CD4-positive, alpha-beta T cell (primary cell): ENCODE data around the gene AGXT2. TPM values are rescaled to one million over a fixed set of nuclear protein-coding genes. Genes with fewer than 3 reads are reported as not detected.
"Not testable (repeated sequence)": the region's sequence is repeated elsewhere in the genome, so short reads cannot be mapped to it uniquely, and the experiment has no call there.

ENCODE experiments used
- ATAC-seq: fragments of 200-7000 bp; cut with Tn5 transposase; one replicate; pipeline ENCODE4 v1.10.0; 2022; ENCODE audit warnings: mild to moderate bottlenecking; ENCODE audit not compliant: poor library complexity
- CTCF ChIA-PET: fragments of 350-600 bp; sonication (Branson Sonifier 250); formaldehyde crosslinking; loops from one replicate; lab custom pipeline; 2021; ENCODE audit warnings: antibody characterized with exemption, inconsistent platforms; lab: Charles Lee
- POLR2A ChIA-PET: fragments of 350-600 bp; sonication (Branson Sonifier 250); formaldehyde crosslinking; loops from one replicate; lab custom pipeline; 2021; ENCODE audit warnings: antibody characterized with exemption, inconsistent platforms; lab: Charles Lee
- DNase-seq, 14 experiments: peaks; one replicate each; pipeline ENCODE4 v3.0.0-alpha.2; 2013 to 2020; ENCODE audit warnings: mixed read lengths in 2 of 14
- H3K27ac ChIP-seq, 2 donors: one replicate each; pipeline versions ENCODE4 v1.5.1 to v1.7.0; 2013; ENCODE audit warnings: low read length in 2 of 2, low read depth in 1 of 2, mild to moderate bottlenecking in 1 of 2
- H3K27me3 ChIP-seq, 2 experiments: 1 replicate in 1 of 2; 2 replicates in 1 of 2; pipeline versions ENCODE4 v1.6.1 to v1.7.0; 2013; ENCODE audit warnings: low read length in 2 of 2, control low read depth in 1 of 2, mild to moderate bottlenecking in 1 of 2, moderate library complexity in 1 of 2; ENCODE audit not compliant: insufficient read depth in 2 of 2, control insufficient read depth in 1 of 2
- H3K36me3 ChIP-seq: one replicate; pipeline ENCODE4 v1.6.1; 2013; ENCODE audit warnings: low read length, control low read depth; ENCODE audit not compliant: insufficient read depth
- H3K4me1 ChIP-seq: one replicate; pipeline ENCODE4 v1.6.1; 2013; ENCODE audit warnings: low read length, control low read depth; ENCODE audit not compliant: insufficient read depth
- H3K4me3 ChIP-seq: one replicate; pipeline ENCODE4 v1.5.1; 2013; ENCODE audit warnings: mild to moderate bottlenecking, low read length, moderate library complexity
- H3K9me3 ChIP-seq, 2 experiments: 1 replicate in 1 of 2; 2 replicates in 1 of 2; pipeline versions ENCODE4 v1.6.1 to v1.7.0; 2013; ENCODE audit warnings: low read length in 2 of 2, mild to moderate bottlenecking in 2 of 2, control low read depth in 1 of 2, moderate library complexity in 1 of 2; ENCODE audit not compliant: control insufficient read depth in 1 of 2, insufficient read depth in 1 of 2
- H3K27ac Mint-ChIP-seq: one replicate; pipeline ENCODE4 v1.8.0; 2020; ENCODE audit warnings: mixed read lengths
- H3K27me3 Mint-ChIP-seq: one replicate; pipeline ENCODE4 v1.8.0; 2021; ENCODE audit warnings: mixed read lengths
- H3K36me3 Mint-ChIP-seq: one replicate; pipeline ENCODE4 v1.8.0; 2021; ENCODE audit warnings: low read depth, mixed read lengths
- H3K4me1 Mint-ChIP-seq: one replicate; pipeline ENCODE4 v1.8.0; 2021; ENCODE audit warnings: low read depth, mixed read lengths
- H3K4me3 Mint-ChIP-seq: one replicate; pipeline ENCODE4 v1.8.0; 2020; ENCODE audit warnings: mild to moderate bottlenecking, mixed read lengths
- H3K9me3 Mint-ChIP-seq: one replicate; pipeline ENCODE4 v1.8.0; 2020; ENCODE audit warnings: mixed read lengths
- intact Hi-C, 2 experiments: fragments of 100-400 bp; cut with DNase I in 1 of 2; cut with micrococcal nuclease in 1 of 2; formaldehyde crosslinking; loops; one replicate each; pipeline versions ENCODE4 v1.15.1 to v1.9.0; 2023 to 2025; cut with DNase I, micrococcal nuclease
- total RNA-seq, 174 experiments: library from RNA in 2 of 174; stranded (reverse) in 2 of 174; gene quantifications; one replicate each; pipeline ENCODE4 v1.2.3 and lab custom pipeline; 2021 to 2026
- TF ChIP-seq, protein P1 (sequence below): fragments of 200-600 bp; IDR thresholded peaks from one replicate; pipeline ENCODE4 v1.8.0; 2022; ENCODE audit warnings: antibody characterized with exemption, mild to moderate bottlenecking

AGXT2 gene
- total RNA-seq, 2 experiments from 2014 or later, result not detected

DNA sequence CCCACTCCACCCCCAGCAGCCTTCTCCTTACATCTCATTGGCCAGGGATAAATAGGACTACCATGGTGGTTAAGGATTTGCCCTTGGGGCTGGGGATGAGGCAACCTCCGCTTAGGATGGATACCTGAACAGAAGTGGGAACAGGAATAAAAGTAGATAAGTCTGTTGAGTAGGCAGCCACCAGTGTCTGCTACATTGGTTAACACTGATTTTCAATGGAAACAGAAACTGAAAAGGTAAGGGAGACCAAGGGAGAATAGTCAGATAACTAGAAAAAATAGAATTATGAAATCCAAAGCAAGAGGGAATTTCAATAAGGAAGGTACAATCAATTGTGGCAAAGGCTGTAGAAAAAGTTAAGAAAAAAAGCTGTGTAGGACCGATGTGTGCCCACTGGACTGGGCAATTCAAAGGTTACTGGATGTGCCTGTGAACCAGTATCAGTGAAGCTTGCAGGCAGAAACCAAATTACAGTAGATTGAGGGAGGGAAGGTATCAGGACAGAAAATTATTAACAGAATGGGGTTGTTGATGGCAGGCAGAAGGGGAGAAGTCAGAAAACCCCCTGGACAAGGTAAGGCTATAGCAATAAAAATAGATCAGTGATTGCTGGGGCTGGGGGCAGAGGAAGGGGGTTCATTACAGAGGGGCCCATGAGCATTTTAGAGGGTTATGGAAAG lies 69.7 kb downstream of the AGXT2 start:
- ChIA-PET POLR2A (no interaction called here), CTCF (interaction anchor here (0.6 kb wide), 1 partner anchor 1213 kb away, joined by 4 read pairs; no protein-coding TSS in a partner anchor)
- no peaks in the 10 kb centered on the region for H3K4me1 Mint-ChIP-seq
- ATAC-seq, result no peak
- TF ChIP-seq, protein P1, sequence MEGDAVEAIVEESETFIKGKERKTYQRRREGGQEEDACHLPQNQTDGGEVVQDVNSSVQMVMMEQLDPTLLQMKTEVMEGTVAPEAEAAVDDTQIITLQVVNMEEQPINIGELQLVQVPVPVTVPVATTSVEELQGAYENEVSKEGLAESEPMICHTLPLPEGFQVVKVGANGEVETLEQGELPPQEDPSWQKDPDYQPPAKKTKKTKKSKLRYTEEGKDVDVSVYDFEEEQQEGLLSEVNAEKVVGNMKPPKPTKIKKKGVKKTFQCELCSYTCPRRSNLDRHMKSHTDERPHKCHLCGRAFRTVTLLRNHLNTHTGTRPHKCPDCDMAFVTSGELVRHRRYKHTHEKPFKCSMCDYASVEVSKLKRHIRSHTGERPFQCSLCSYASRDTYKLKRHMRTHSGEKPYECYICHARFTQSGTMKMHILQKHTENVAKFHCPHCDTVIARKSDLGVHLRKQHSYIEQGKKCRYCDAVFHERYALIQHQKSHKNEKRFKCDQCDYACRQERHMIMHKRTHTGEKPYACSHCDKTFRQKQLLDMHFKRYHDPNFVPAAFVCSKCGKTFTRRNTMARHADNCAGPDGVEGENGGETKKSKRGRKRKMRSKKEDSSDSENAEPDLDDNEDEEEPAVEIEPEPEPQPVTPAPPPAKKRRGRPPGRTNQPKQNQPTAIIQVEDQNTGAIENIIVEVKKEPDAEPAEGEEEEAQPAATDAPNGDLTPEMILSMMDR, result no peak
- no peaks in the 10 kb centered on the region for H3K27me3 Mint-ChIP-seq
- H3K4me3 Mint-ChIP-seq, result no peak overlapping the region
- no peaks in the 10 kb centered on the region for H3K27me3 ChIP-seq
- no peak overlapping the region for H3K27ac ChIP-seq
- H3K4me1 ChIP-seq, result no peaks in the 10 kb centered on the region
- no peaks in the 10 kb centered on the region for H3K36me3 ChIP-seq
- H3K27ac Mint-ChIP-seq, result no peak overlapping the region
- H3K9me3 ChIP-seq, result peaks cover 0 to 4% of the 10 kb centered on the region in 2 experiments
- H3K4me3 ChIP-seq, result no peak overlapping the region
- intact Hi-C loops, result no loop called here
- DNase-seq, result no peak
- peaks cover 2% of the 10 kb centered on the region for H3K9me3 Mint-ChIP-seq
- H3K36me3 Mint-ChIP-seq, result no peaks in the 10 kb centered on the region

DNA sequence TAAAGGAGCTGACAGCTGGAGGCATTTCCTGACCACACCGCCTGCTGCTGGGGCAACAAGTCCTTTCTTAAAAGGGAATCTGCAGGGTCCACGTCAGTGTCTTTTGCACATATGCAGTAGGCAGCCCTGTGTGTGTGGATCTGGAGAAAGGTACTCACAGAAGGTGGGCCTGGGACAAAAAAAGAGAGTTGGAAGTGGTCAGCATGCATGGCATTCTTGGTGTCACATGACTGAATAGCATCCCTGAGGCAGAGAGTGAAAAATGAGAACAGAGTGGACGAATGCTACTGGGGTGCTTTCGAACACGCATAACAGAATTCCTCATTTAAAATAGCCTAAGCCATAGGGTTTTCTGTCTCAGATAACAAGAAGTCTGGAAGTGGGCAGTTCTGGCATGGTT lies 71.4 kb downstream of the AGXT2 start:
- DNase-seq (no peak), ATAC-seq (no peak)
- Histone ChIP-seq H3K36me3 (no peaks in the 10 kb centered on the region), H3K4me3 (no peak overlapping the region), H3K4me1 (no peaks in the 10 kb centered on the region), H3K27ac (no peak overlapping the region), H3K9me3 (peaks cover 0 to 3% of the 10 kb centered on the region in 2 experiments), H3K27me3 (no peaks in the 10 kb centered on the region)
- H3K27me3 Mint-ChIP-seq, result no peaks in the 10 kb centered on the region
- H3K9me3 Mint-ChIP-seq, result no peaks in the 10 kb centered on the region
- intact Hi-C loops, result no loop called here
- CTCF ChIA-PET, result no interaction called here
- TF ChIP-seq, protein P1, result no peak
- POLR2A ChIA-PET, result no interaction called here
- no peaks in the 10 kb centered on the region for H3K36me3 Mint-ChIP-seq
- H3K27ac Mint-ChIP-seq, result no peak overlapping the region
- no peak overlapping the region for H3K4me3 Mint-ChIP-seq
- H3K4me1 Mint-ChIP-seq, result no peaks in the 10 kb centered on the region

GRCh38 chr5:34971655-34972054 lies 76.1 kb downstream of the AGXT2 start:
- H3K27me3 ChIP-seq, H3K4me3 ChIP-seq, H3K9me3 Mint-ChIP-seq, intact Hi-C loops, H3K27me3 Mint-ChIP-seq, H3K4me1 Mint-ChIP-seq, CTCF ChIA-PET, H3K27ac Mint-ChIP-seq, ATAC-seq, H3K9me3 ChIP-seq, H3K4me1 ChIP-seq, H3K27ac ChIP-seq, POLR2A ChIA-PET, H3K36me3 Mint-ChIP-seq, H3K36me3 ChIP-seq, DNase-seq, H3K4me3 Mint-ChIP-seq: not testable (repeated sequence)

- POLR2A ChIA-PET, result no interaction called here
- CTCF ChIA-PET, result no interaction called here
Measured at GRCh38 chr5:34970552-34970951, 77.2 kb downstream of the AGXT2 start.

More at GRCh38 chr5:34970552-34970951, 77.2 kb downstream of the AGXT2 start:
- Mint-ChIP-seq H3K9me3 (no peaks in the 10 kb centered on the region), H3K4me1 (no peaks in the 10 kb centered on the region), H3K27ac (no peak overlapping the region), H3K27me3 (no peaks in the 10 kb centered on the region), H3K36me3 (no peaks in the 10 kb centered on the region), H3K4me3 (no peak overlapping the region)
- H3K27me3 ChIP-seq, result no peaks in the 10 kb centered on the region
- H3K4me1 ChIP-seq, result no peaks in the 10 kb centered on the region
- TF ChIP-seq, protein P1, result no peak
- H3K9me3 ChIP-seq, result peaks cover 0 to 3% of the 10 kb centered on the region in 2 experiments
- ATAC-seq (no peak), DNase-seq (no peak)
- no peak overlapping the region for H3K27ac ChIP-seq
- H3K36me3 ChIP-seq, result peaks cover 3% of the 10 kb centered on the region
- intact Hi-C loops, result no loop called here
- no peak overlapping the region for H3K4me3 ChIP-seq
